Transverse colon (tissue), 4 donors: Measurements from ENCODE around the gene PTPRG. TPM values are rescaled to one million over a fixed set of nuclear protein-coding genes. Genes with fewer than 3 reads are reported as not detected.
A peak's percentile ranks its signal among the peaks of the same experiment; 100 is the strongest.

ENCODE experiments used
- DNase-seq: peaks from one replicate; pipeline ENCODE4 v3.0.0-alpha.2; 2019
- H3K27ac ChIP-seq, 4 donors: fragments of 200-600 bp; sonication (generic); 2 replicates each; pipeline ENCODE4 v1.5.1; 2016 to 2018; ENCODE audit warnings: inconsistent platforms in 4 of 4
- H3K27me3 ChIP-seq: fragments of 200-600 bp; sonication (generic); 2 replicates; pipeline ENCODE4 v1.5.1; 2017; ENCODE audit warnings: inconsistent platforms
- H3K36me3 ChIP-seq, 4 donors: fragments of 200-600 bp; sonication (generic); 2 replicates each; pipeline ENCODE4 v1.5.1; 2017 to 2019; ENCODE audit warnings: inconsistent platforms in 4 of 4
- H3K4me1 ChIP-seq, 4 donors: fragments of 200-600 bp; sonication (generic); 2 replicates each; pipeline ENCODE4 v1.5.1; 2017 to 2020; ENCODE audit warnings: inconsistent platforms in 4 of 4
- H3K4me3 ChIP-seq, 4 donors: fragments of 200-600 bp; sonication (generic); 1 replicate in 1 of 4; 2 replicates in 3 of 4; pipeline versions ENCODE4 v1.5.1 to v1.6.1; 2017 to 2019; ENCODE audit warnings: inconsistent platforms in 4 of 4
- H3K9me3 ChIP-seq, 2 donors: fragments of 200-600 bp; sonication (generic); 2 replicates each; pipeline ENCODE4 v1.5.1; 2017 to 2019; ENCODE audit warnings: inconsistent platforms in 2 of 2
- CTCF ChIP-seq, 5 experiments: fragments of 200-600 bp in 3 of 5; fragments of 450-650 bp in 2 of 5; sonication (generic) in 3 of 5; IDR thresholded peaks; 1 replicate in 2 of 5; 2 replicates in 3 of 5; pipeline ENCODE4 v1.5.1; 2016 to 2017; ENCODE audit warnings: antibody characterized with exemption in 5 of 5, inconsistent platforms in 3 of 5, mild to moderate bottlenecking in 2 of 5, moderate library complexity in 1 of 5
- EP300 ChIP-seq: sonication (generic); formaldehyde crosslinking; IDR thresholded peaks from one replicate; pipeline ENCODE4 v1.6.1; 2017; ENCODE audit warnings: antibody characterized with exemption, low read depth
- POLR2A ChIP-seq: fragments of 450-650 bp; IDR thresholded peaks from one replicate; pipeline ENCODE4 v1.6.1; 2016; ENCODE audit warnings: antibody characterized with exemption, mild to moderate bottlenecking, moderate library complexity
- POLR2AphosphoS5 ChIP-seq, 3 donors: sonication (generic); formaldehyde crosslinking; IDR thresholded peaks; one replicate each; pipeline ENCODE4 v1.6.1; 2016; ENCODE audit warnings: antibody characterized with exemption in 3 of 3
- WGBS, 2 donors: methylation state at CpG; one replicate each; pipeline ENCODE4 v1.1.5; 2018; ENCODE audit warnings: low coverage in 1 of 2; 5-methylcytosine and 5-hydroxymethylcytosine counted together
- in situ Hi-C, 4 donors: fragments of 200-750 bp; cut with MboI; loops; one replicate each; pipeline versions ENCODE4 v1.15.0 to v1.15.1; 2017; ENCODE audit warnings: low sequenced_read_pairs in 3 of 4, low pct_ligation_motif_present in 1 of 4, low pct_unique_long_range_greater_than_20kb in 1 of 4
- intact Hi-C: fragments of 100-400 bp; cut with DNase I; formaldehyde crosslinking; loops from one replicate; pipeline ENCODE4 v1.15.1; 2023; ENCODE audit warnings: low total_unique reads
- total RNA-seq, 4 donors: library from RNA; depleted of rRNA; stranded (reverse); fragments of >200 nt; gene quantifications; one replicate each; pipeline ENCODE4 v1.1.0, GENCODE V29; 2016

The PTPRG gene
- total RNA-seq, 4 donors from 2014 or later = 29.2 to 83.4 (median 41.6) TPM

DNA sequence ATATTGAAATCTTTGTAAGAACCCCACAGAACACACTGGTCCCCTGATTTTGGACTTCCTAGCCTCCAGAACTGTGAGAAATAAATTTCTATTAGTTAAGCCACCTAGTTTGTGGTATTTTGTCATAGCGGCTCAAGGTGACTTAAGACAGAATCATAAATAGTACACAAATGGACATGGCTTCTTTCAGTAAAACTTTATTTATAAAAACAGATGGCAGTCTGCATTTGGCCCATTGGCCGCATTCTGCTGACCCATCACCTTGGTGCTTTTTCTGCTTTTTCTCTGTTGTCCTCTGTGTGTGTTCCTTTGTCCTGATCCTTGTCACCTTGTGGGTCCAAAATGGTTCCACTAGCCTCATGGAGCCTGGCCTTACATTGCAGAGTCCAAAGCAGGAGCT lies 363.6 kb downstream of the PTPRG start:
- intact Hi-C loops (loop anchor here (10.0 kb wide), 1 partner anchor 360 kb away; the partner anchor contains the start of gene PTPRG), in situ Hi-C loops (loop anchor here in 1 of 4 donors (25.0 kb wide), 1 partner anchor 363 kb away; the partner anchor contains the start of gene PTPRG)
- DNase-seq = no peak
- Histone ChIP-seq H3K36me3 (no peaks in the 10 kb centered on the region), H3K4me1 (peaks cover 0 to 34% (median 6%) of the 10 kb centered on the region in 4 donors), H3K27me3 (no peaks in the 10 kb centered on the region), H3K27ac (no peak overlapping the region), H3K4me3 (no peak overlapping the region), H3K9me3 (no peaks in the 10 kb centered on the region)
- 88 to 96% methylated on average over 1 to 2 of the region's 2 CpGs for WGBS, 2 donors
- TF ChIP-seq CTCF (IDR thresholded peaks at IDR 0.05) (no peak), POLR2A (no peak), EP300 (no peak), POLR2AphosphoS5 (IDR thresholded peaks at IDR 0.05) (no peak)

- Histone ChIP-seq H3K9me3 (no peaks in the 10 kb centered on the region), H3K36me3 (no peaks in the 10 kb centered on the region), H3K27me3 (no peaks in the 10 kb centered on the region), H3K27ac (peak overlapping the region in 1 of 4 donors; percentile 33), H3K4me3 (no peak overlapping the region), H3K4me1 (peaks cover 0 to 34% (median 6%) of the 10 kb centered on the region in 4 donors)
- DNase-seq = no peak
- TF ChIP-seq POLR2A = no peak
- no peak for TF ChIP-seq CTCF (IDR thresholded peaks at IDR 0.05)
- no peak for TF ChIP-seq POLR2AphosphoS5 (IDR thresholded peaks at IDR 0.05)
- no peak for TF ChIP-seq EP300
- WGBS, 2 donors = 80 to 84% methylated on average over 4 to 5 of the region's 5 CpGs
- intact Hi-C loops (loop anchor here (10.0 kb wide), 1 partner anchor 361 kb away; the partner anchor contains the start of gene PTPRG), in situ Hi-C loops (loop anchor here in 1 of 4 donors (25.0 kb wide), 1 partner anchor 363 kb away; the partner anchor contains the start of gene PTPRG)
These were observed 364.4 kb downstream of the PTPRG start for GRCh38 chr3:61925721-61926120.

DNA sequence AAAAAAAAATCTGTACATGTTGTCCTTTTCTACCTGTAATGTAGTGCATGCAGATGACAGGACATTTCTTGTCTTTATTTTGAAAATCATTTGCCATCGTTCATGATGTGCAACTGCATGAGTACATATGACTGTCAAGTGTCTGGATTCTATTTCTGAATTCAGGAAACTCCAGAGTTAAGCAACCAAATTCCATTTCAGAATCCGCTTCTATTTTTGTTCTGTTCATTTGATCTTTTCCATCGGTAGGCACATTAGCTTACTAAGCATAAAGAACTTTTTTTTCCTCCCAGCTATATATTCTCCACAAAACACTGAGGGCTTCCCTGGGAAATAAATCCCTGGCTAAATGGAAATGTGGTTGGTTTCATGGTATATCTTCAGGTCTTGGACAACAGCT lies 365.6 kb downstream of the PTPRG start:
- intact Hi-C loops = loop anchor here (10.0 kb wide), 1 partner anchor 362 kb away; the partner anchor contains the start of gene PTPRG
- H3K36me3 ChIP-seq = no peaks in the 10 kb centered on the region
- WGBS, 2 donors = 38 to 61% methylated on average over 3 of the region's 3 CpGs
- DNase-seq = no peak
- H3K27me3 ChIP-seq = no peaks in the 10 kb centered on the region
- peaks cover 0 to 34% (median 6%) of the 10 kb centered on the region in 4 donors for H3K4me1 ChIP-seq
- TF ChIP-seq EP300 (no peak), CTCF (IDR thresholded peaks at IDR 0.05) (no peak), POLR2AphosphoS5 (IDR thresholded peaks at IDR 0.05) (no peak), POLR2A (no peak)
- in situ Hi-C loops = loop anchor here in 1 of 4 donors (25.0 kb wide), 1 partner anchor 365 kb away; the partner anchor contains the start of gene PTPRG
- H3K9me3 ChIP-seq = no peaks in the 10 kb centered on the region
- peak overlapping the region; percentile 33 to 59 (median 57) for H3K27ac ChIP-seq
- H3K4me3 ChIP-seq = no peak overlapping the region

DNA sequence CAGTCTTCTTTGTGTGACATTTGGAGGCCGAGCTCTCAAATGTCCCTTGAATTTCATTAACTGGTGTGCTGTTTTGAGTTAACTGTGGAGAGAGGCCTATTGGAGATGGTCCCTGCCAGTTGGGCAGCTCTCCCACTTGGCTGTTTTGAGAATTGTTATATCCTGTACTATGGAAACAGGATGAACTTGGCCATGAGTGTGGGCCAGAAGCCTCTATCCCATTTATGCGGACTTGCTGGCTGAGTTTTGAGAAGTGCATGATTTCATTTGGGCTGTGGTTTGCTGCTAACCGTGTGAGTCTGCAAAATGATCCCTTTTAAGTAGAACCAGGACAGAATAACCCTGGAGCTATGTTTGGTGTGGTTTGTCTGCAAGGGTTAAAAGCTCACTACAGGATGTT lies 366.0 kb downstream of the PTPRG start:
- Histone ChIP-seq H3K9me3 (no peaks in the 10 kb centered on the region), H3K27me3 (no peaks in the 10 kb centered on the region), H3K36me3 (no peaks in the 10 kb centered on the region), H3K27ac (peak overlapping the region; percentile 33 to 59 (median 57)), H3K4me1 (peaks cover 0 to 34% (median 6%) of the 10 kb centered on the region in 4 donors), H3K4me3 (no peak overlapping the region)
- WGBS, 2 donors = 0 to 68% methylated on average over 1 to 3 of the region's 3 CpGs
- DNase-seq = peak; percentile 42
- intact Hi-C loops = loop anchor here (10.0 kb wide), 1 partner anchor 363 kb away; the partner anchor contains the start of gene PTPRG
- in situ Hi-C loops = loop anchor here in 1 of 4 donors (25.0 kb wide), 1 partner anchor 365 kb away; the partner anchor contains the start of gene PTPRG
- TF ChIP-seq CTCF (IDR thresholded peaks at IDR 0.05) (no peak), POLR2AphosphoS5 (IDR thresholded peaks at IDR 0.05) (no peak)
